Measurements from ENCODE around the gene ATAD3A.
"Not testable (repeated sequence)": the region's sequence is repeated elsewhere in the genome, so short reads cannot be mapped to it uniquely, and the experiment has no call there.

DNA sequence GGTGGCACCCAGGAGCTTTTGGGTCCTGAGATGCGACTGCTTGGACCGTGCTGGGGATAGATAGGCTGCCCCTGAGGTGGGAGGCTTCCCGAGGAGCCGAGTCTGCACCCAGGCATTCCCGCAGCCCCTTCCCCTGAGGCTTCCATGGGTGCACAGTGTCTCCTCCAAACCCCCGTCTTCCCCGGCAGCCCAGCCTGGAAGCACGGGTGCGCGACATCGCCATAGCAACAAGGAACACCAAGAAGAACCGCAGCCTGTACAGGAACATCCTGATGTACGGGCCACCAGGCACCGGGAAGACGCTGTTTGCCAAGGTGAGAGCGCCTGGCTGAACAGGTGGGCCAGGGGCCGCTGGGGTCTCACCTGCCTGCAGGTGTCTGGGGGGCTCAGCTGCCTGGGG lies 11.7 kb downstream of the ATAD3A start:
- TF ChIP-seq, protein P1, sequence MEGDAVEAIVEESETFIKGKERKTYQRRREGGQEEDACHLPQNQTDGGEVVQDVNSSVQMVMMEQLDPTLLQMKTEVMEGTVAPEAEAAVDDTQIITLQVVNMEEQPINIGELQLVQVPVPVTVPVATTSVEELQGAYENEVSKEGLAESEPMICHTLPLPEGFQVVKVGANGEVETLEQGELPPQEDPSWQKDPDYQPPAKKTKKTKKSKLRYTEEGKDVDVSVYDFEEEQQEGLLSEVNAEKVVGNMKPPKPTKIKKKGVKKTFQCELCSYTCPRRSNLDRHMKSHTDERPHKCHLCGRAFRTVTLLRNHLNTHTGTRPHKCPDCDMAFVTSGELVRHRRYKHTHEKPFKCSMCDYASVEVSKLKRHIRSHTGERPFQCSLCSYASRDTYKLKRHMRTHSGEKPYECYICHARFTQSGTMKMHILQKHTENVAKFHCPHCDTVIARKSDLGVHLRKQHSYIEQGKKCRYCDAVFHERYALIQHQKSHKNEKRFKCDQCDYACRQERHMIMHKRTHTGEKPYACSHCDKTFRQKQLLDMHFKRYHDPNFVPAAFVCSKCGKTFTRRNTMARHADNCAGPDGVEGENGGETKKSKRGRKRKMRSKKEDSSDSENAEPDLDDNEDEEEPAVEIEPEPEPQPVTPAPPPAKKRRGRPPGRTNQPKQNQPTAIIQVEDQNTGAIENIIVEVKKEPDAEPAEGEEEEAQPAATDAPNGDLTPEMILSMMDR (IDR thresholded peaks at IDR 0.05), result not testable (repeated sequence)
- TF ChIP-seq POLR2A (IDR thresholded peaks at IDR 0.05), result not testable (repeated sequence)

Measured in Peyer's patch (tissue), 4 donors.